ENCODE data around the gene LBHD2. TPM values are rescaled to one million over a fixed set of nuclear protein-coding genes. Genes with fewer than 3 reads are reported as not detected.

Gene LBHD2
- total and polyA plus RNA-seq, 2 of the 8 experiments (the other 6 are each of a cell fraction or from before 2014, with no cell fraction given), result not detected

DNA sequence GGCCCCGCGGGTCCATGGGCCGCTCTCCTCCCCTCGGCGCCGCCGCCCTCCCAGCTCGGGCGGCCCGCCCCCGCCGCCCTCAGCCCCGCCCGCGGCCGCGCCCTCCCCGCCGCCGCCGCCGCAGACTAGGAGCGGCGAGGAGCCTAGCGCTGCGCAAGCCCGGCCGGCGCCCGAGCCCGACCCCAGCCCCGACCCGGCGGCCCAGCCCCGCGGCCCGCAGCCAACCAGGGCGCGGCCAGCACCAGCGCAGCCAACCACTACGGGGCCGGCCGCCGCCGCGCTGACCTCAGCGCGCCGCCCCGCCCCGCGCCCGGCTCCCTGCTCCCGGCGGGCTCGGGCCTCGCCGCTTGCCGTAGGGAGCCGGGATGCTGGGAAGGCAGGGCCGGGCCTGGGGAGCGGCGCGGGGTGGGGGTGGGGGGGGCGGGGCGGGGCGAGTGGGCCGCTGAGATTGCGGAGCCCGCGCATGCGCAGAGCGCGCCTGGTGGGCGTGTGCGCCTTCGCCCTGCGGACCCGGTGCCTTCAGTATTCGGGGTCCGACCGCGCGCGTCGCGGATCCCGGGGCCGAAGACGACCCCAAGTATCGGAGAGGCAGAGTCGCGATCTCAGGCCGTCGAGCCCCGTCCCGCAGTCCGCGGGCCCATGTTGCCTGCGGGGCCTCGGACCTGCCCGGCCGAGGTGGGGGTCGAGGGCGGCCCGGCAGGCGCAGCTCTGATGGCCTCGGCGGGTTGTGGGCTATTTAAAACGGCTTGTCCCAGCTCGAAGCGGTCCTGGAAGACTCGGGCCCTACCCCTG is 26.4 kb upstream of the LBHD2 start, which contains the start of gene CDC42BPB (continued):
- TF ChIP-seq, protein P1, sequence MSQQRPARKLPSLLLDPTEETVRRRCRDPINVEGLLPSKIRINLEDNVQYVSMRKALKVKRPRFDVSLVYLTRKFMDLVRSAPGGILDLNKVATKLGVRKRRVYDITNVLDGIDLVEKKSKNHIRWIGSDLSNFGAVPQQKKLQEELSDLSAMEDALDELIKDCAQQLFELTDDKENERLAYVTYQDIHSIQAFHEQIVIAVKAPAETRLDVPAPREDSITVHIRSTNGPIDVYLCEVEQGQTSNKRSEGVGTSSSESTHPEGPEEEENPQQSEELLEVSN (IDR thresholded peaks at IDR 0.05), result peak; percentile 72
- TF ChIP-seq RAD21 (IDR thresholded peaks at IDR 0.05 in 1 of 2, conservative IDR thresholded peaks at IDR 0.05 in 1 of 2; ENCODE audit: low read depth in 2 of 2, low read length in 2 of 2) (no peak), EP300 (IDR thresholded peaks at IDR 0.05; ENCODE audit: borderline replicate concordance in 1 of 2, low read depth in 2 of 2, low read length in 2 of 2) (no peak), BCL11A (IDR thresholded peaks at IDR 0.05; ENCODE audit: low read depth in 2 of 2, low read length in 2 of 2) (no peak), ATF3 (IDR thresholded peaks at IDR 0.05; ENCODE audit: insufficient read depth, low read depth, low read length) (no peak), HDAC2 (IDR thresholded peaks at IDR 0.05; ENCODE audit: borderline replicate concordance in 1 of 2, low read depth in 2 of 2, low read length in 2 of 2) (no peak), RXRA (IDR thresholded peaks at IDR 0.05; ENCODE audit: insufficient read depth, low read depth, low read length) (no peak), ASH2L (IDR thresholded peaks at IDR 0.05; ENCODE audit: low read length) (peak; percentile 84), BACH1 (IDR thresholded peaks at IDR 0.05; ENCODE audit: low read length) (no peak), BRCA1 (IDR thresholded peaks at IDR 0.05; ENCODE audit: low read depth, low read length) (no peak), PHF8 (conservative IDR thresholded peaks at IDR 0.05; ENCODE audit: low read depth, low read length) (peak; percentile 41; the same call in 1 of the 2 replicates), USF2 (IDR thresholded peaks at IDR 0.05; ENCODE audit: low read length) (no peak), CTBP2 (IDR thresholded peaks at IDR 0.05; ENCODE audit: borderline replicate concordance, insufficient read depth, insufficient read length, low read length) (no peak)
